Cardiac septum (tissue), 1 donor: ENCODE data around the gene APOA1. TPM values are rescaled to one million over a fixed set of nuclear protein-coding genes. Genes with fewer than 3 reads are reported as not detected.
"Not testable (repeated sequence)": the region's sequence is repeated elsewhere in the genome, so short reads cannot be mapped to it uniquely, and the experiment has no call there.

Experiments used
- DNase-seq: peaks from one replicate; pipeline ENCODE4 v3.0.0-alpha.2; 2020; ENCODE audit warnings: low spot score
- intact Hi-C: fragments of 100-400 bp; cut with DNase I; formaldehyde crosslinking; loops from one replicate; pipeline ENCODE4 v1.14.0; 2022
- total RNA-seq: library from RNA; stranded (reverse); fragmentation: NEBNext Ultra II Directional; extraction: Animal tissue kit (Norgen Biotek cat#: 25700); gene quantifications from one replicate; pipeline ENCODE4 v1.2.1, GENCODE V29; 2021
- donor health status: DM: no; HTN: no; CAD: no.

APOA1 gene
- total RNA-seq, 1 donor from 2014 or later: 47.2 TPM

GRCh38 chr11:116823031-116823843 is 14.2 kb downstream of the APOA1 start, which contains the start of gene APOA4:
APOA4 (minus strand) TSS chr11:116823304; CDS start chr11:116823191, 113 bp downstream.
- no peak for DNase-seq
- intact Hi-C loops: no loop called here

GRCh38 chr11:116822575-116822974 is 14.8 kb downstream of the APOA1 start:
- intact Hi-C loops: no loop called here

GRCh38 chr11:116821050-116821918 is 16.1 kb downstream of the APOA1 start:
- intact Hi-C loops: no loop called here
- DNase-seq: no peak

More at GRCh38 chr11:116822575-116822974, 14.8 kb downstream of the APOA1 start:
- no peak for DNase-seq

GRCh38 chr11:116819049-116819448 is 18.4 kb downstream of the APOA1 start:
- intact Hi-C loops: no loop called here
- no peak for DNase-seq

GRCh38 chr11:116814502-116814901 is 22.9 kb downstream of the APOA1 start:
- intact Hi-C loops: no loop called here
- DNase-seq: no peak

GRCh38 chr11:116813781-116814471 is 23.5 kb downstream of the APOA1 start:
- no peak for DNase-seq
- intact Hi-C loops: no loop called here

- DNase-seq: no peak
- intact Hi-C loops: no loop called here
Measured at GRCh38 chr11:116813170-116813569, 24.3 kb downstream of the APOA1 start.

GRCh38 chr11:116812109-116812508 is 25.3 kb downstream of the APOA1 start:
- intact Hi-C loops: no loop called here
- DNase-seq: no peak

GRCh38 chr11:116811194-116811593 is 26.2 kb downstream of the APOA1 start:
- DNase-seq: no peak
- intact Hi-C loops: no loop called here

GRCh38 chr11:116808262-116809175 is 28.9 kb downstream of the APOA1 start:
- DNase-seq: no peak
- intact Hi-C loops: no loop called here

- no peak for DNase-seq
- intact Hi-C loops: no loop called here
Measured at GRCh38 chr11:116807601-116808261, 29.7 kb downstream of the APOA1 start.

- intact Hi-C loops: no loop called here
- no peak for DNase-seq
Measured at GRCh38 chr11:116804001-116804400, 33.4 kb downstream of the APOA1 start.

- DNase-seq, intact Hi-C loops: not testable (repeated sequence)
Measured at GRCh38 chr11:116801662-116802061, 35.8 kb downstream of the APOA1 start.

- no peak for DNase-seq
- intact Hi-C loops: no loop called here
Measured at GRCh38 chr11:116800610-116801009, 36.8 kb downstream of the APOA1 start.

GRCh38 chr11:116798368-116798767 is 39.1 kb downstream of the APOA1 start:
- intact Hi-C loops: no loop called here
- DNase-seq: no peak

- intact Hi-C loops: no loop called here
- no peak for DNase-seq
Measured at GRCh38 chr11:116797816-116798215, 39.6 kb downstream of the APOA1 start.

GRCh38 chr11:116796548-116796947 is 40.9 kb downstream of the APOA1 start:
- intact Hi-C loops: no loop called here
- no peak for DNase-seq

- no peak for DNase-seq
- intact Hi-C loops: loop anchor here (5.0 kb wide), 1 partner anchor 82 kb away; no protein-coding TSS in a partner anchor
Measured at GRCh38 chr11:116794851-116795250, 42.6 kb downstream of the APOA1 start.
